RWPE1 (cell line): ENCODE results near the gene SLC16A8.
"Not testable (repeated sequence)": the region's sequence is repeated elsewhere in the genome, so short reads cannot be mapped to it uniquely, and the experiment has no call there.

Experiments used
- CTCF ChIA-PET: fragments of 350-600 bp; sonication (Branson Sonifier 250); formaldehyde crosslinking; extraction: SDS; loops from one replicate; lab custom pipeline; 2021; lab: Yijun Ruan, JAX
- POLR2A ChIA-PET: fragments of 400-600 bp; formaldehyde crosslinking; extraction: SDS; loops from one replicate; lab custom pipeline; 2020; ENCODE audit warnings: antibody characterized with exemption; ENCODE audit not compliant: low non-redundant PET; lab: Yijun Ruan, JAX
- DNase-seq: peaks from one replicate; pipeline ENCODE4 v3.0.0; 2012; ENCODE audit warnings: low spot score
- H3K27ac ChIP-seq: fragments of 450-650 bp; 2 replicates; pipeline ENCODE4 v1.5.1; 2017
- TF ChIP-seq, protein P1 (sequence below): fragments of 450-650 bp; conservative IDR thresholded peaks from 2 replicates; pipeline ENCODE4 v1.5.1; 2017; ENCODE audit warnings: low read depth, mild to moderate bottlenecking

Gene SLC16A8

DNA sequence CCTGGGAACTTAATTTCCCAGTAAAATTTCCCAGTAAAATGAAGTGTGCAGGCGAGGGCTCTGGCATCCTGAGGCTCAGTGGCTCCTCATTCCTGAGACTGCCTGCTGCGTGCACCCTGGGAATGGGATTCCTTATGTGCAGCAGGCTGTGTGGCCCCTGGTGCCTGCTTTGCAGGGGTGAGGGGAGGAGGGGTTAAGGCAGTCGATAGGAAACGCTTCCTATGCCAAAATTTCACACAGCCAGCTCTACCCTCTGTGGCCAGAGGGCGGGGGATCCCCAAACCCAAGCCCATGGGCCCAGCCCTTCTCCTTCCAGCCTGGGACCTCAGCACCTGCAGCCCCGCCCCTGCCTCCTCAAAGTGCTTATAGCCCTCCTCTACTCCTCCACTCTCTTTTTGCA is 38.6 kb upstream of the SLC16A8 start:
- DNase-seq, result no peak
- TF ChIP-seq, protein P1, sequence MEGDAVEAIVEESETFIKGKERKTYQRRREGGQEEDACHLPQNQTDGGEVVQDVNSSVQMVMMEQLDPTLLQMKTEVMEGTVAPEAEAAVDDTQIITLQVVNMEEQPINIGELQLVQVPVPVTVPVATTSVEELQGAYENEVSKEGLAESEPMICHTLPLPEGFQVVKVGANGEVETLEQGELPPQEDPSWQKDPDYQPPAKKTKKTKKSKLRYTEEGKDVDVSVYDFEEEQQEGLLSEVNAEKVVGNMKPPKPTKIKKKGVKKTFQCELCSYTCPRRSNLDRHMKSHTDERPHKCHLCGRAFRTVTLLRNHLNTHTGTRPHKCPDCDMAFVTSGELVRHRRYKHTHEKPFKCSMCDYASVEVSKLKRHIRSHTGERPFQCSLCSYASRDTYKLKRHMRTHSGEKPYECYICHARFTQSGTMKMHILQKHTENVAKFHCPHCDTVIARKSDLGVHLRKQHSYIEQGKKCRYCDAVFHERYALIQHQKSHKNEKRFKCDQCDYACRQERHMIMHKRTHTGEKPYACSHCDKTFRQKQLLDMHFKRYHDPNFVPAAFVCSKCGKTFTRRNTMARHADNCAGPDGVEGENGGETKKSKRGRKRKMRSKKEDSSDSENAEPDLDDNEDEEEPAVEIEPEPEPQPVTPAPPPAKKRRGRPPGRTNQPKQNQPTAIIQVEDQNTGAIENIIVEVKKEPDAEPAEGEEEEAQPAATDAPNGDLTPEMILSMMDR, result no peak
- ChIA-PET POLR2A (no interaction called here), CTCF (interaction anchor here (0.6 kb wide), 1 partner anchor 225 kb away, joined by 3 read pairs; no protein-coding TSS in a partner anchor)
- peak overlapping the region; percentile 72 for H3K27ac ChIP-seq

DNA sequence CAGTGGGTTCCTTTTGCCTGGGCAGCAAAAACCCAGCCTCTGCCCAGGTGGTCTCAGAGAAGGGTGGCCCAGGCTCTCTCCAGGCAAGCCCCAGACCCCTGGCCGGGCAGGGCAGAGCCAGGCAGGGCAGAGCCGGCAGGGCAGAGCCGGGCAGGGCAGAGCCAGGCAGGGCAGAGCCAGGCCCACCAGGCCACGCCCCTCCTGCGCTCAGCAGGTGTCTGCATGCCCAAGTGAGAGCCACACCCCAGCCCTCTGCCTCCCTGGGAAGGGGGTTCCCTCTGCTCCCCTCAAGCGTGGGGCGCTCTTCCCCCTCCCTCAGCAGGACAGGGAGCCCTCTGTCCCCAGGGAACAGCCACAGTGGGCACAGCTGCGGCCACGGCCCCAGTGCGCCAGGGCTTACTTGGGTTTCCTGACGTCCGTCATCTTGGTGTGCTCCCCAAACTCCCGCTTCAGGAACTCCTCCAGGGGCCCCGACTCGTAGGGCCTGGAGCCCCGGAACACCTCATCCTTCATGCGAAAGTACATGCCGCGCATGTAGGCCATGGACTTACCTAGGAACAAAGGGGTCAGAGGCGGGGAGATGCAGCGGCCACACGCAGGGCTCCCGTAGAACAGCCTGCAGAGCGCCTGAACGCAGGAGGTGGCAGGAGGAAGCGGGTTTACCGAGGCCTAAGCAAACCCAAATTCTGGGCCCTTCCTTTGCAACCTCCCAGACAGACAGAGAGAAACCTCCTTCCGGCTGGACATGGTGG is 36.6 kb upstream of the SLC16A8 start:
- ChIA-PET CTCF (no interaction called here), POLR2A (no interaction called here)
- TF ChIP-seq, protein P1, result no peak
- DNase-seq, result no peak
- peak overlapping the region; percentile 72 for H3K27ac ChIP-seq

DNA sequence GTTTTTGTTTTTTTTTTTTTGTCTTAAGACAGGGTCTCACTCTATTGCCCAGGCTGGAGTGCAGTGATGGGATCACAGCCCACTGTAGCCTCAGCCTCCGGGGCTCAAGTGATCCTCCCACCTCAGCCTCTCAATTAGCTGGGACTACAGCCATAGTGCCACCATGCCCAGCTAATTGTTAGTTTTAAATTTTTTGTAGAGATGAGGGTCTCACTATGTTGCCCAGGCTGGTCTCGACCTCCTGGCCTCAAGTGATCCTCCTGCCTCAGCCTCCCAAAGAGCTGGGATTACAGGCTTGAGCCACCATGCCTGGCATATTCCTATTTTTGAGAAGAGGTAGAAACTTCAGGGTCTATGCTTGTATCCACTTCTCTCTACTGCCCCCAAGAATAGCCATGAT is 34.8 kb upstream of the SLC16A8 start:
- DNase-seq, POLR2A ChIA-PET, H3K27ac ChIP-seq: not testable (repeated sequence)
- CTCF ChIA-PET, result interaction anchor here (0.6 kb wide), 1 partner anchor 92 kb away, joined by 4 read pairs; no protein-coding TSS in a partner anchor

DNA sequence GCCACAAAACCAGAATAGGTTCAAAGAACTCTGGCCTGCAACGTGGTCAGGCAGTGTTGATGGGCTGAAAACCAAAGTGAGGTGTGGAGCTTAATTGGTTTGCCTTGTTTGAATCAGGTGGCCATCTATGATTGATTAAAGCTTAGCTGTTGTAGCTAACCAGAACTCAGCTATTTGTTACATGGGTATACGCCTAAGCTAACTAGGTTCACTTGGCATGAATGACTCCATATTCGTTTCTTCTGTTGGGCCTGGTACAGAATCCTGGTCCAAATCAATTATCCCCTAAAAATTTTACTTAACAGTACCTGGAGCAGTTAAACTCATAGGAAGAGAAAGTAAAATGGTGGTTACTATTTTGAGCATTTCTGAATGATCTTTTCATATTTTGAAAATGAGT is 34.2 kb upstream of the SLC16A8 start:
- TF ChIP-seq, protein P1, result no peak
- CTCF ChIA-PET, result interaction anchor here (0.6 kb wide), 1 partner anchor 92 kb away, joined by 4 read pairs; no protein-coding TSS in a partner anchor
- DNase-seq, result no peak
- H3K27ac ChIP-seq, result no peak overlapping the region
- POLR2A ChIA-PET, result no interaction called here

DNA sequence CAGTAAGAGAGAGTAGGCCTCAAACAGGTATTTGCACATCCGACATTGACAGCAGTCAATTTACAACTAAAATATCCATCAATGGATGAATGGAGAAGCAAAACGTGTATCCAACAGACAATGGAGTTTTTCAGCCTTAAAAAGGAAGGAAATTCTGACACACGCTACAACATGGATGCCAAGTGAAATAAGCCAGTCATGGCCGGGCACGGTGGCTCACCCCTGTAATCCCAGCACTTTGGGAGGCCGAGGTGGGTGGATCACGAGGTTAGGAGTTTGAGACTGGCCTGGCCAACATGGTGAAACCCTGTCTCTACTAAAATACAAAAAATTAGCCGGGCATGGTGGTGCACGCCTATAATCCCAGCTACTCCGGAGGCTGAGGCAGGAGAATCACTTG is 33.6 kb upstream of the SLC16A8 start:
- H3K27ac ChIP-seq, POLR2A ChIA-PET, CTCF ChIA-PET, DNase-seq: not testable (repeated sequence)

DNA sequence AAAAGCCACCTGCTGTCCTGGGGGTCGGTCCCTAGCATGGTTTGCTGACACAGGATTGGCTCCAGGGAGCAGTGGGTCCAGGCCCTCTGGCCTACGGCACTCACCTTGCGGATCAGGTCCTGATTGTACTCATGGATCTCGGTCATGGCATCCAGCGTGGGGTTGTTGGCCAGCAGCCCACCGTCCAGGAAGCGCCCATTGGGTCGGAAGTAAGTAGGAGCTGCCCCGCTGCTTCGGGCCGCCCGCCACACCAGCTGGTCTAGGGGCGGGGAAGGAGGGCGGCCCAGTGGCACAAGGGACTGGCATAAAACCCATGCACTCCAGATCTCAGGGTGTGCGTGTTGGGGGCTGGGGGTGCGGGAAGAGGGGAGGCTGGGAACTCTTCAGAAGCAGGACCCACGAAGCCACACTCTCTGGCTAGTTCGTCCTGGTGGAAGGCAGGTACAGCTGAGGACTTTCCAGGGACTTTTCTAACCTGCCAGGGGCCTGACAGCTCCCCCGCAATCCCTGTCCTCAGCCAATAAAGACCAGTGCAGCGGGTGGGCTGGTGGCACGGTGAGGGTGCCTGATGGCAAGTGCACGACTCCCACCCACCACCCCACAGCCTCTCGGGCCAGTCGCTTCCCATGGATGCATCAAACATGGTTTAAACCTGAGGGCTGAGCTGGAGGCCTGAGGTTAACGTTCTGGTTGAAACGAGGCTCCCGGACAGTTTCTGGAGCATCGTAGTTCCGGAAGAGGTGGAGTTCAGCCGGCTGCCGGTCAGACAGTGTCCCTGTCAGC is 31.6 kb upstream of the SLC16A8 start:
- H3K27ac ChIP-seq, result no peak overlapping the region
- ChIA-PET CTCF (interaction anchor here (1.2 kb wide), 1 partner anchor 30 kb away, joined by 3 read pairs; no protein-coding TSS in a partner anchor), POLR2A (no interaction called here)
- no peak for DNase-seq
- TF ChIP-seq, protein P1, result no peak

DNA sequence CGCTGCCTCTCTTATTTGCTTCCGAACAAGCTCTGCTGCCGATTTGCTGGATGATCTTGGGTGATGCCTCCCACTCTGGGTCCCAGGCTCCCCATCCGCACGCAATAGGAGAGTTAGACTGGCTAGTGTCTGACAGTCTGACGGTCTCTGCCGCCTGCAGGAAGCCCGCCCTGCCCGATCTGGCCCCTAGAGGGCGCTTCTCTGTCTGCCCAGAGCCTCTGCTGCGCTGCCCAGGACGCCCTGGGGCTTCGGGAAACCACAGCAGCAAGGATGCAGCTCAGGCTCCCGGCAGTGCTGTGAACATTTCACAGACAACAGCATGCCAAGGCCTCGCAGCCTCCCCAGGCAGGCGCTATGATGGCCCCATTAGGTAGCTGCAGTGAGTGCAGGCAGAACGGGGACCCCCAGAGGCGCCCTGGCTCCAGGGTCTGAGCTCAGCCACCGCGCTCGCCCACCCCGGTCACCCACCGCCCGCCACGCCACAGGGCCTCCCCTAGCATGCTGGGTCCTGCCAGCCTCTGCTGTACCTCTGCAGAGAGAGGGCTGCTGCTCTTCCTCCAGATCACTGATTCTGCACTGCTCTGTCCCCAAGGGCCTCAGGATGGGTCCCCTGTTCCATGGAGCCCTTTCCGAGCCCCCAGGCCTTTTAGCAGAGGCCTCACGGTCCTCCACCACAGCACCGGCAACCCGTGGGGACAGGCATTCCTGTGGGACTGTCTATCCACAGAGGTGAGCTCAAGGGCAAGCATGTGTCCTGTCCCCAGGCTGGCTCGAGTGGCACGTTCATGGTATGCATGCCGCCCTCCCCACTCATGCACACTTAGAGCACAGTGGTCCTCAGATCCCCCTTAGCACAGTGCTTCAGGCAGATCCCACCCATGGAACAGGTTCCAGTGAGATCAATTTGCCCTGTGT is 30.8 kb upstream of the SLC16A8 start:
- peak; percentile 67 for DNase-seq
- H3K27ac ChIP-seq, result peak overlapping the region; percentile 13; the same call in 1 of the 2 replicates
- POLR2A ChIA-PET, result no interaction called here
- TF ChIP-seq, protein P1, result peak; percentile 95
- CTCF ChIA-PET, result interaction anchor here (0.5 to 1.2 kb wide), 6 partner anchors 25 to 80 kb away, joined by 3 to 5 read pairs (median 3); partner anchors contain the start of gene PLA2G6
